Embryonic facial prominence (tissue), 1 donor: ENCODE results near the gene DAB1.

Experiments
- DNase-seq: peaks from one replicate; pipeline ENCODE4 v3.0.0-alpha.2; 2016; ENCODE audit errors: extremely low spot score

Gene DAB1

GRCh38 chr1:57024855-57025254 is 399.0 kb downstream of the DAB1 start:
- no peak for DNase-seq

GRCh38 chr1:57024428-57024827 is 399.4 kb downstream of the DAB1 start:
- DNase-seq = no peak

GRCh38 chr1:57020216-57020615 is 403.6 kb downstream of the DAB1 start:
- DNase-seq = no peak

GRCh38 chr1:57019236-57019839 is 404.5 kb downstream of the DAB1 start:
- DNase-seq = no peak

GRCh38 chr1:57018119-57018518 is 405.7 kb downstream of the DAB1 start:
- no peak for DNase-seq

GRCh38 chr1:57017717-57018116 is 406.1 kb downstream of the DAB1 start:
- DNase-seq = no peak

GRCh38 chr1:57017200-57017599 is 406.7 kb downstream of the DAB1 start:
- no peak for DNase-seq

- DNase-seq = no peak
Measured at GRCh38 chr1:57015071-57015470, 408.8 kb downstream of the DAB1 start.

- no peak for DNase-seq
Measured at GRCh38 chr1:57013522-57013921, 410.3 kb downstream of the DAB1 start.

- no peak for DNase-seq
Measured at GRCh38 chr1:57012315-57012714, 411.5 kb downstream of the DAB1 start.

GRCh38 chr1:57010511-57010910 is 413.3 kb downstream of the DAB1 start:
- no peak for DNase-seq

GRCh38 chr1:57007948-57008347 is 415.9 kb downstream of the DAB1 start:
- DNase-seq = no peak

- no peak for DNase-seq
Measured at GRCh38 chr1:57007472-57007871, 416.4 kb downstream of the DAB1 start.

- DNase-seq = no peak
Measured at GRCh38 chr1:57003398-57004139, 420.3 kb downstream of the DAB1 start.

- no peak for DNase-seq
Measured at GRCh38 chr1:56995414-56996100, 428.3 kb downstream of the DAB1 start.

- no peak for DNase-seq
Measured at GRCh38 chr1:56993475-56993874, 430.4 kb downstream of the DAB1 start.

GRCh38 chr1:56992318-56993125 is 431.3 kb downstream of the DAB1 start:
- no peak for DNase-seq

- DNase-seq = no peak
Measured at GRCh38 chr1:56991576-56991975, 432.3 kb downstream of the DAB1 start.

GRCh38 chr1:56986397-56986796 is 437.5 kb downstream of the DAB1 start:
- no peak for DNase-seq

- no peak for DNase-seq
Measured at GRCh38 chr1:56985857-56986256, 438.0 kb downstream of the DAB1 start.

- no peak for DNase-seq
Measured at GRCh38 chr1:56983484-56983883, 440.4 kb downstream of the DAB1 start.
